Measurements from ENCODE around the gene GATAD2B.
A peak's percentile ranks its signal among the peaks of the same experiment; 100 is the strongest.

The GATAD2B gene

GRCh38 chr1:153945795-153946621, 23.2 kb upstream of the GATAD2B start:
- Histone ChIP-seq H3K9me2 (replicated peaks; ENCODE audit: low read depth, low read length) (no peaks in the 10 kb centered on the region), H3K79me2 (ENCODE audit: insufficient read depth, low read length) (peaks cover 37% of the 10 kb centered on the region), H3K9ac (ENCODE audit: low read depth, low read length, poor library complexity, severe bottlenecking) (peak overlapping the region; percentile 91), H3F3A (ENCODE audit: low read depth) (no peaks in the 10 kb centered on the region), H3K9me3 (ENCODE audit: insufficient read depth, low read depth, low read length) (no peaks in the 10 kb centered on the region), H4K20me1 (ENCODE audit: insufficient read depth, low read length, poor library complexity, severe bottlenecking) (peaks cover 25% of the 10 kb centered on the region), H3K4me1 (ENCODE audit: insufficient read depth, low read length, poor library complexity, severe bottlenecking) (peaks cover 21% of the 10 kb centered on the region), H2AFZ (ENCODE audit: low read length) (peak overlapping the region; percentile 65), H3K4me3 (ENCODE audit: low read length, poor library complexity, severe bottlenecking) (peak overlapping the region; percentile 85), H3K36me3 (ENCODE audit: insufficient read depth, low read length) (peaks cover 46% of the 10 kb centered on the region; the same call in 1 of the 2 replicates), H3K27me3 (ENCODE audit: insufficient read depth, low read length, poor library complexity, severe bottlenecking) (no peaks in the 10 kb centered on the region), H3K4me2 (ENCODE audit: low read depth, low read length, poor library complexity, severe bottlenecking) (peak overlapping the region; percentile 91)
- no peak for TF ChIP-seq EZH2phosphoT487 (IDR thresholded peaks at IDR 0.05; ENCODE audit: borderline replicate concordance)
- TF ChIP-seq CTCF (conservative IDR thresholded peaks at IDR 0.05; ENCODE audit: low read length), result no peak

GRCh38 chr1:153945131-153945794, 22.5 kb upstream of the GATAD2B start:
- H2AFZ ChIP-seq (ENCODE audit: low read length), result peak overlapping the region; percentile 65

GRCh38 chr1:153944827-153945117, 22.0 kb upstream of the GATAD2B start:
- Histone ChIP-seq H3K4me1 (ENCODE audit: insufficient read depth, low read length, poor library complexity, severe bottlenecking) (peaks cover 21% of the 10 kb centered on the region), H4K20me1 (ENCODE audit: insufficient read depth, low read length, poor library complexity, severe bottlenecking) (peaks cover 23% of the 10 kb centered on the region), H3K27me3 (ENCODE audit: insufficient read depth, low read length, poor library complexity, severe bottlenecking) (no peaks in the 10 kb centered on the region), H3K9me3 (ENCODE audit: insufficient read depth, low read depth, low read length) (no peaks in the 10 kb centered on the region), H3F3A (ENCODE audit: low read depth) (no peaks in the 10 kb centered on the region), H3K9ac (ENCODE audit: low read depth, low read length, poor library complexity, severe bottlenecking) (peak overlapping the region; percentile 91), H2AFZ (ENCODE audit: low read length) (0 out of 2 replicates have a peak overlapping the region, but pooled peaks have one; percentile 25), H3K36me3 (ENCODE audit: insufficient read depth, low read length) (peaks cover 47% of the 10 kb centered on the region; the same call in 1 of the 2 replicates), H3K4me3 (ENCODE audit: low read length, poor library complexity, severe bottlenecking) (peak overlapping the region; percentile 85), H3K4me2 (ENCODE audit: low read depth, low read length, poor library complexity, severe bottlenecking) (peak overlapping the region; percentile 91), H3K9me2 (replicated peaks; ENCODE audit: low read depth, low read length) (no peaks in the 10 kb centered on the region), H3K79me2 (ENCODE audit: insufficient read depth, low read length) (peaks cover 37% of the 10 kb centered on the region)
- TF ChIP-seq CTCF (conservative IDR thresholded peaks at IDR 0.05; ENCODE audit: low read length) (no peak), EZH2phosphoT487 (IDR thresholded peaks at IDR 0.05; ENCODE audit: borderline replicate concordance) (no peak)

More at GRCh38 chr1:153945131-153945794, 22.5 kb upstream of the GATAD2B start:
- peaks cover 23% of the 10 kb centered on the region for H4K20me1 ChIP-seq (ENCODE audit: insufficient read depth, low read length, poor library complexity, severe bottlenecking)
- peak overlapping the region; percentile 91 for H3K9ac ChIP-seq (ENCODE audit: low read depth, low read length, poor library complexity, severe bottlenecking)
- no peaks in the 10 kb centered on the region for H3K9me3 ChIP-seq (ENCODE audit: insufficient read depth, low read depth, low read length)
- H3F3A ChIP-seq (ENCODE audit: low read depth), result no peaks in the 10 kb centered on the region
- no peaks in the 10 kb centered on the region for H3K9me2 ChIP-seq (replicated peaks; ENCODE audit: low read depth, low read length)
- H3K27me3 ChIP-seq (ENCODE audit: insufficient read depth, low read length, poor library complexity, severe bottlenecking), result no peaks in the 10 kb centered on the region
- no peak for TF ChIP-seq CTCF (conservative IDR thresholded peaks at IDR 0.05; ENCODE audit: low read length)
- no peak for TF ChIP-seq EZH2phosphoT487 (IDR thresholded peaks at IDR 0.05; ENCODE audit: borderline replicate concordance)
- peak overlapping the region; percentile 91 for H3K4me2 ChIP-seq (ENCODE audit: low read depth, low read length, poor library complexity, severe bottlenecking)
- H3K36me3 ChIP-seq (ENCODE audit: insufficient read depth, low read length), result peaks cover 46% of the 10 kb centered on the region; the same call in 1 of the 2 replicates
- H3K4me1 ChIP-seq (ENCODE audit: insufficient read depth, low read length, poor library complexity, severe bottlenecking), result peaks cover 21% of the 10 kb centered on the region
- peak overlapping the region; percentile 85 for H3K4me3 ChIP-seq (ENCODE audit: low read length, poor library complexity, severe bottlenecking)
- peaks cover 37% of the 10 kb centered on the region for H3K79me2 ChIP-seq (ENCODE audit: insufficient read depth, low read length)

Measured in Loucy (cell line).